ENCODE data around the gene BACH2.

GRCh38 chr6:89944826-89945407 lies 351.7 kb downstream of the BACH2 start:
- TF ChIP-seq POLR2AphosphoS5 (IDR thresholded peaks at IDR 0.05) (no peak), CTCF (IDR thresholded peaks at IDR 0.05) (no peak)

Data from stomach (tissue), 4 donors.